PC-3 (cell line): ENCODE measurements around the gene CPSF4L. TPM values are rescaled to one million over a fixed set of nuclear protein-coding genes. Genes with fewer than 3 reads are reported as not detected.

Experiments used
- ATAC-seq: fragments of 200-7000 bp; cut with Tn5 transposase; 2 replicates; pipeline ENCODE4 v1.9.1; 2020; ENCODE audit warnings: mild to moderate bottlenecking, moderate library complexity
- BruUV-seq: library from RNA; stranded (reverse); fragments of 400-500 nt; replicated peaks from 2 replicates; lab custom pipeline; 2021; lab: Mats Ljungman, UMichigan
- CTCF ChIA-PET: fragments of 300-600 bp; sonication (Branson Sonifier 250); formaldehyde crosslinking; loops from one replicate; lab custom pipeline; 2022; ENCODE audit warnings: antibody characterized with exemption; lab: Charles Lee
- POLR2A ChIA-PET: fragments of 300-600 bp; sonication (Branson Sonifier 250); formaldehyde crosslinking; loops from one replicate; lab custom pipeline; 2022; ENCODE audit warnings: antibody characterized with exemption; ENCODE audit not compliant: unreplicated experiment; lab: Charles Lee
- DNase-seq: peaks from one replicate; pipeline ENCODE4 v3.0.0-alpha.2; 2015
- H2AFZ ChIP-seq: fragments of 300-600 bp; sonication (generic); 2 replicates; pipeline ENCODE4 v1.6.0; 2016; ENCODE audit warnings: antibody characterized with exemption, low read length
- H3F3A ChIP-seq: fragments of 300-600 bp; sonication (generic); one replicate; pipeline ENCODE4 v1.6.0; 2017; ENCODE audit warnings: antibody characterized with exemption, low read length, control low read depth, mild to moderate bottlenecking; ENCODE audit not compliant: unreplicated experiment
- H3K27ac ChIP-seq: fragments of 300-600 bp; sonication (generic); 2 replicates; pipeline ENCODE4 v1.5.1; 2016; ENCODE audit warnings: mild to moderate bottlenecking, low read length
- H3K27me3 ChIP-seq: fragments of 300-600 bp; sonication (generic); 2 replicates; pipeline ENCODE4 v1.6.1; 2016; ENCODE audit warnings: low read length, mixed read lengths
- H3K36me3 ChIP-seq: fragments of 300-600 bp; sonication (generic); 2 replicates; pipeline ENCODE4 v1.6.1; 2016; ENCODE audit warnings: low read depth, mixed run types, low read length, mixed read lengths
- H3K4me1 ChIP-seq: fragments of 300-600 bp; sonication (generic); 2 replicates; pipeline ENCODE4 v1.5.1; 2016; ENCODE audit warnings: low read length; ENCODE audit not compliant: insufficient read depth
- H3K4me2 ChIP-seq: fragments of 300-600 bp; sonication (generic); 2 replicates; pipeline ENCODE4 v1.6.0; 2016; ENCODE audit warnings: low read length
- H3K4me3 ChIP-seq: fragments of 300-600 bp; sonication (generic); 2 replicates; pipeline ENCODE4 v1.5.1; 2016; ENCODE audit warnings: mild to moderate bottlenecking, low read length, mixed read lengths
- H3K79me2 ChIP-seq: fragments of 300-600 bp; sonication (generic); 2 replicates; pipeline ENCODE4 v1.6.1; 2017; ENCODE audit warnings: low read length, mixed read lengths
- H3K9ac ChIP-seq: fragments of 300-600 bp; sonication (generic); 2 replicates; pipeline ENCODE4 v1.6.0; 2016; ENCODE audit warnings: mild to moderate bottlenecking, low read length
- H3K9me2 ChIP-seq: fragments of 300-600 bp; sonication (generic); replicated peaks from 2 replicates; pipeline ENCODE4 v1.6.1; 2016; ENCODE audit warnings: mixed run types, low read length, mixed read lengths
- H3K9me3 ChIP-seq: fragments of 300-600 bp; sonication (generic); 2 replicates; pipeline ENCODE4 v1.6.1; 2016; ENCODE audit warnings: low read length, mixed read lengths
- H4K20me1 ChIP-seq: fragments of 300-600 bp; sonication (generic); 2 replicates; pipeline ENCODE4 v1.6.1; 2016; ENCODE audit warnings: low read length, mixed read lengths
- EZH2 ChIP-seq: fragments of 300-600 bp; sonication (generic); IDR thresholded peaks from one replicate; pipeline ENCODE4 v1.6.1; 2017; ENCODE audit warnings: antibody characterized with exemption, mild to moderate bottlenecking, low read length; ENCODE audit not compliant: unreplicated experiment
- EZH2phosphoT487 ChIP-seq: fragments of 300-600 bp; sonication (generic); IDR thresholded peaks from 2 replicates; pipeline ENCODE4 v1.6.1; 2018; ENCODE audit warnings: mild to moderate bottlenecking, antibody characterized with exemption, low read length, borderline replicate concordance
- intact Hi-C: fragments of 100-400 bp; cut with micrococcal nuclease; formaldehyde crosslinking; loops from 2 replicates; pipeline ENCODE4 v1.9.0; 2023
- total RNA-seq: library from RNA; depleted of rRNA; stranded (reverse); fragments of >200 nt; gene quantifications from 2 replicates; pipeline ENCODE4 v1.2.3, GENCODE V29; 2014
- TF ChIP-seq, protein P1 (sequence below): fragments of 300-600 bp; sonication (generic); conservative IDR thresholded peaks from 2 replicates; pipeline ENCODE4 v1.5.1; 2017; ENCODE audit warnings: antibody characterized with exemption, low read depth, mild to moderate bottlenecking, low read length

The CPSF4L gene
- total RNA-seq, 1 experiment from 2014 or later, result not detected

DNA sequence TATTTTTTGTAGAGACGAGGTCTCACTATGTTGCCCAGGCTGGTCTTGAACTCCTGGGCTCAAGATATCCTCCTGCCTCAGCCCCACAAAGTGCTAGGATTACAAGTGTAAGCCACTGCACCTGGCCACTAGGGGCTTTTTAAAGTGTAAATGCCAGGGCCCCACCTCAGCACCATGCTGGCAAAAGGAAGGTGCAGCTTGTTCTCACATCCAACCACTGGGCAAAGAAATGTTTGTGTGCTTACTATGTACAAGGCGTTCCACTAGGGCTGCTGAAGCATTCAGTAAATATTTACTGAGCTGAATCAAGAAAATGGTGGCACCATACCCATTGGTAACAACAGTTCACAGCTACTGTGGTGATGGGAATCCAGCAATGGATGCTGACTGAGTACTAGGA lies 46.2 kb downstream of the CPSF4L start:
- no peaks in the 10 kb centered on the region for H3K9me3 ChIP-seq
- peaks cover 10% of the 10 kb centered on the region for H3K79me2 ChIP-seq
- H3K27ac ChIP-seq, result no peak overlapping the region
- no peak overlapping the region for H3K4me3 ChIP-seq
- H3F3A ChIP-seq, result no peaks in the 10 kb centered on the region
- H4K20me1 ChIP-seq, result no peaks in the 10 kb centered on the region
- H3K4me1 ChIP-seq, result no peaks in the 10 kb centered on the region
- DNase-seq, result peak; percentile 58
- H3K36me3 ChIP-seq, result peaks cover 2% of the 10 kb centered on the region; the same call in 1 of the 2 replicates
- no peak overlapping the region for H3K9ac ChIP-seq
- ATAC-seq, result peak; percentile 95
- BruUV-seq, result no TSS peak
- CTCF ChIA-PET, result interaction anchor here (1.2 kb wide), 1 partner anchor 8 kb away, joined by 3 read pairs; no protein-coding TSS in a partner anchor
- POLR2A ChIA-PET, result interaction anchor here (0.6 kb wide), 1 partner anchor 17 kb away, joined by 5 read pairs; a partner anchor contains a TSS
- H3K4me2 ChIP-seq, result no peak overlapping the region
- no peak overlapping the region for H2AFZ ChIP-seq
- no peaks in the 10 kb centered on the region for H3K9me2 ChIP-seq
- TF ChIP-seq EZH2phosphoT487 (no peak), EZH2 (no peak)
- TF ChIP-seq, protein P1, sequence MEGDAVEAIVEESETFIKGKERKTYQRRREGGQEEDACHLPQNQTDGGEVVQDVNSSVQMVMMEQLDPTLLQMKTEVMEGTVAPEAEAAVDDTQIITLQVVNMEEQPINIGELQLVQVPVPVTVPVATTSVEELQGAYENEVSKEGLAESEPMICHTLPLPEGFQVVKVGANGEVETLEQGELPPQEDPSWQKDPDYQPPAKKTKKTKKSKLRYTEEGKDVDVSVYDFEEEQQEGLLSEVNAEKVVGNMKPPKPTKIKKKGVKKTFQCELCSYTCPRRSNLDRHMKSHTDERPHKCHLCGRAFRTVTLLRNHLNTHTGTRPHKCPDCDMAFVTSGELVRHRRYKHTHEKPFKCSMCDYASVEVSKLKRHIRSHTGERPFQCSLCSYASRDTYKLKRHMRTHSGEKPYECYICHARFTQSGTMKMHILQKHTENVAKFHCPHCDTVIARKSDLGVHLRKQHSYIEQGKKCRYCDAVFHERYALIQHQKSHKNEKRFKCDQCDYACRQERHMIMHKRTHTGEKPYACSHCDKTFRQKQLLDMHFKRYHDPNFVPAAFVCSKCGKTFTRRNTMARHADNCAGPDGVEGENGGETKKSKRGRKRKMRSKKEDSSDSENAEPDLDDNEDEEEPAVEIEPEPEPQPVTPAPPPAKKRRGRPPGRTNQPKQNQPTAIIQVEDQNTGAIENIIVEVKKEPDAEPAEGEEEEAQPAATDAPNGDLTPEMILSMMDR, result peak; percentile 51
- no peaks in the 10 kb centered on the region for H3K27me3 ChIP-seq
- intact Hi-C loops, result no loop called here

DNA sequence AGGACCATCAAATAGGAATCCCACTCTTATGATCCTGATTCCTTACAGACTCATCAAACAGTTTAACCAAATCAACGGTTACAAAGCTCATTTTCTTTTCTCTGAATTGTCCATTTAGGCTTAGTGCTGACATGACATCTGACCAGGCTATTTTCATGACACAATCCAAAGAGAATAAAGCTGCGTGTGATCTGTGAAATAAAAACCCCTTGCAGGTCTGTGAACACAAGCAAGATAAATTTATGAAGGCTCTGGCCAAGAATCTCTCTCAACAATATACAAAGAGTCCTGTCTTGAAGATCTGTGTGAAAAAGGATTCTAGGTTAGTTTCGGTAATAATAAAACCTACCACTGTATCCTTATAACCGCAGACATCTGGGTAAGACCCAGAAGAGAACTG lies 46.8 kb downstream of the CPSF4L start:
- CTCF ChIA-PET, result interaction anchor here (1.2 kb wide), 1 partner anchor 7 kb away, joined by 3 read pairs; no protein-coding TSS in a partner anchor

More for the DNA sequence above, 46.8 kb downstream of the CPSF4L start:
- POLR2A ChIA-PET, result interaction anchor here (0.6 kb wide), 1 partner anchor 18 kb away, joined by 5 read pairs; a partner anchor contains a TSS
- Histone ChIP-seq H3K9ac (no peak overlapping the region), H3F3A (no peaks in the 10 kb centered on the region), H3K4me3 (no peak overlapping the region), H3K27ac (no peak overlapping the region), H3K4me2 (no peak overlapping the region), H4K20me1 (peaks cover 4% of the 10 kb centered on the region; the same call in 1 of the 2 replicates), H3K4me1 (peaks cover 4% of the 10 kb centered on the region; the same call in 1 of the 2 replicates), H2AFZ (no peak overlapping the region), H3K9me2 (no peaks in the 10 kb centered on the region), H3K9me3 (no peaks in the 10 kb centered on the region), H3K27me3 (no peaks in the 10 kb centered on the region), H3K36me3 (peaks cover 7% of the 10 kb centered on the region), H3K79me2 (peaks cover 10% of the 10 kb centered on the region; the same call in 1 of the 2 replicates)
- BruUV-seq, result no TSS peak
- TF ChIP-seq, protein P1, result no peak
- TF ChIP-seq EZH2 (no peak), EZH2phosphoT487 (no peak)
- DNase-seq (no peak), ATAC-seq (no peak)
- intact Hi-C loops, result no loop called here
